ENCODE data around the gene C2CD2.

Gene C2CD2

DNA sequence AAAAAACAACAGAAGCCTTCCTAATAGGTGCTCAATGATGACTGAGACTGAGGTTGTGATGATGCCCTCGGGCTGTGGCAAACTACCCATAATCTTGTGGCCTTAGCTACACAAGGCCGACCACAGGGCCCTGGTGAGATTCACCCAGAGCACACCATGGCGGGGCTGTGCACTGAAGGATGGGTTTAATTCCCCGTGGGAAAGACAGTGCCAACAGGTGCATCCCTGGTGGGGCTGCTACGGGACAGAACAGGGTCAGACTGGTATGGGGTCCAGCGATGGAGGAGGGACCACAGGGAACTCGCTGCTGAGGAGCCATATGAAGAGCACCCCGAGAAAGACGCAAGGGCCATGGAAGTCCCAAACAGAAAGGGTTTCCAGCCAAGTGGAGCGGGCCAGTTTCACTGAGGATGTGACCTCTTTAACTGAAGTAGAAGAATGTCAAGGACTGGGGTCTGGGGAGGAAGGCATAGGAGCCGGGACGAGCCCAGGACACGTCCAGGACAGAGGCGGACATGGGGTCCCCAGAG lies 96.0 kb downstream of the C2CD2 start:
- H3K4me3 ChIP-seq (ENCODE audit: control insufficient read depth, low read depth, low read length): no peak overlapping the region
- no peak for DNase-seq (ENCODE audit: low read depth)
- TF ChIP-seq, protein P1, sequence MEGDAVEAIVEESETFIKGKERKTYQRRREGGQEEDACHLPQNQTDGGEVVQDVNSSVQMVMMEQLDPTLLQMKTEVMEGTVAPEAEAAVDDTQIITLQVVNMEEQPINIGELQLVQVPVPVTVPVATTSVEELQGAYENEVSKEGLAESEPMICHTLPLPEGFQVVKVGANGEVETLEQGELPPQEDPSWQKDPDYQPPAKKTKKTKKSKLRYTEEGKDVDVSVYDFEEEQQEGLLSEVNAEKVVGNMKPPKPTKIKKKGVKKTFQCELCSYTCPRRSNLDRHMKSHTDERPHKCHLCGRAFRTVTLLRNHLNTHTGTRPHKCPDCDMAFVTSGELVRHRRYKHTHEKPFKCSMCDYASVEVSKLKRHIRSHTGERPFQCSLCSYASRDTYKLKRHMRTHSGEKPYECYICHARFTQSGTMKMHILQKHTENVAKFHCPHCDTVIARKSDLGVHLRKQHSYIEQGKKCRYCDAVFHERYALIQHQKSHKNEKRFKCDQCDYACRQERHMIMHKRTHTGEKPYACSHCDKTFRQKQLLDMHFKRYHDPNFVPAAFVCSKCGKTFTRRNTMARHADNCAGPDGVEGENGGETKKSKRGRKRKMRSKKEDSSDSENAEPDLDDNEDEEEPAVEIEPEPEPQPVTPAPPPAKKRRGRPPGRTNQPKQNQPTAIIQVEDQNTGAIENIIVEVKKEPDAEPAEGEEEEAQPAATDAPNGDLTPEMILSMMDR (IDR thresholded peaks at IDR 0.05; ENCODE audit: control insufficient read depth, insufficient read depth, low read depth, low read length, missing control alignments): no peak

GRCh38 chr21:41856572-41856971 lies 97.2 kb downstream of the C2CD2 start:
- TF ChIP-seq, protein P1 (IDR thresholded peaks at IDR 0.05; ENCODE audit: control insufficient read depth, insufficient read depth, low read depth, low read length, missing control alignments): no peak
- DNase-seq (ENCODE audit: low read depth): no peak
- H3K4me3 ChIP-seq (ENCODE audit: control insufficient read depth, low read depth, low read length): no peak overlapping the region

- no peak for DNase-seq (ENCODE audit: low read depth)
- H3K4me3 ChIP-seq (ENCODE audit: control insufficient read depth, low read depth, low read length): no peak overlapping the region
- TF ChIP-seq, protein P1 (IDR thresholded peaks at IDR 0.05; ENCODE audit: control insufficient read depth, insufficient read depth, low read depth, low read length, missing control alignments): no peak
Observed at GRCh38 chr21:41854426-41854995, 99.3 kb downstream of the C2CD2 start.

- no peak for DNase-seq (ENCODE audit: low read depth)
- no peak overlapping the region for H3K4me3 ChIP-seq (ENCODE audit: control insufficient read depth, low read depth, low read length)
- TF ChIP-seq, protein P1 (IDR thresholded peaks at IDR 0.05; ENCODE audit: control insufficient read depth, insufficient read depth, low read depth, low read length, missing control alignments): no peak
Observed at GRCh38 chr21:41852929-41853320, 100.9 kb downstream of the C2CD2 start.

GRCh38 chr21:41852151-41852928 lies 101.5 kb downstream of the C2CD2 start:
- H3K4me3 ChIP-seq (ENCODE audit: control insufficient read depth, low read depth, low read length): no peak overlapping the region
- TF ChIP-seq, protein P1 (IDR thresholded peaks at IDR 0.05; ENCODE audit: control insufficient read depth, insufficient read depth, low read depth, low read length, missing control alignments): no peak
- DNase-seq (ENCODE audit: low read depth): no peak

- TF ChIP-seq, protein P1 (IDR thresholded peaks at IDR 0.05; ENCODE audit: control insufficient read depth, insufficient read depth, low read depth, low read length, missing control alignments): no peak
- DNase-seq (ENCODE audit: low read depth): no peak
- no peak overlapping the region for H3K4me3 ChIP-seq (ENCODE audit: control insufficient read depth, low read depth, low read length)
Observed at GRCh38 chr21:41851090-41851790, 102.6 kb downstream of the C2CD2 start.

Measured in AG09309 (cell line).